Hepatocyte (in vitro differentiated cells): ENCODE data around the gene MT3.

Source experiments
- EZH2 ChIP-seq: fragments of 200-600 bp; sonication (generic); IDR thresholded peaks from 2 replicates; pipeline ENCODE4 v1.6.1; 2016; ENCODE audit warnings: antibody characterized with exemption, mild to moderate bottlenecking, borderline replicate concordance
- EZH2phosphoT487 ChIP-seq: fragments of 200-600 bp; sonication (generic); IDR thresholded peaks from one replicate; pipeline ENCODE4 v1.6.1; 2018; ENCODE audit warnings: antibody characterized with exemption, mild to moderate bottlenecking, low read depth, moderate library complexity; ENCODE audit not compliant: unreplicated experiment, severe bottlenecking
- TF ChIP-seq, protein P1 (sequence below): fragments of 200-600 bp; sonication (generic); IDR thresholded peaks from 2 replicates; pipeline ENCODE4 v1.5.1; 2016; ENCODE audit warnings: antibody characterized with exemption, mild to moderate bottlenecking; ENCODE audit not compliant: poor library complexity

DNA sequence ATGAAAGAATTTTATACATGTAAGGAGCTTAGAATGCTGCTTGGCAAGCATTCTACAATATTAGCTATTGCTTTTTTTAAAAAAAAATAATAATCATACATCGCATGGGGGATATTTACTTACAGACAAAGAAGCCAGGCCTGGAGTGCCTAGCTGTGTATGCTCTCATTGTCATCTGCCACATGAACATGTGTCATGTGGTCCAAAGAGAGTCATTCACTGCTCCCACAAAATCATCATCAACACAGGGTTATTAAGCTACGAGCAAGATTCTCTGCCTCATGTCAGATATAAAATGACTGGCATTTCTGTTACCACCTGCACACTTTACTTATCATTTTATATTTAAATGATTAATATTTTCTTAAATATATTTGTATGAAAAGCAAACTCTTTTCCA lies 34.3 kb downstream of the MT3 start:
- TF ChIP-seq, protein P1, sequence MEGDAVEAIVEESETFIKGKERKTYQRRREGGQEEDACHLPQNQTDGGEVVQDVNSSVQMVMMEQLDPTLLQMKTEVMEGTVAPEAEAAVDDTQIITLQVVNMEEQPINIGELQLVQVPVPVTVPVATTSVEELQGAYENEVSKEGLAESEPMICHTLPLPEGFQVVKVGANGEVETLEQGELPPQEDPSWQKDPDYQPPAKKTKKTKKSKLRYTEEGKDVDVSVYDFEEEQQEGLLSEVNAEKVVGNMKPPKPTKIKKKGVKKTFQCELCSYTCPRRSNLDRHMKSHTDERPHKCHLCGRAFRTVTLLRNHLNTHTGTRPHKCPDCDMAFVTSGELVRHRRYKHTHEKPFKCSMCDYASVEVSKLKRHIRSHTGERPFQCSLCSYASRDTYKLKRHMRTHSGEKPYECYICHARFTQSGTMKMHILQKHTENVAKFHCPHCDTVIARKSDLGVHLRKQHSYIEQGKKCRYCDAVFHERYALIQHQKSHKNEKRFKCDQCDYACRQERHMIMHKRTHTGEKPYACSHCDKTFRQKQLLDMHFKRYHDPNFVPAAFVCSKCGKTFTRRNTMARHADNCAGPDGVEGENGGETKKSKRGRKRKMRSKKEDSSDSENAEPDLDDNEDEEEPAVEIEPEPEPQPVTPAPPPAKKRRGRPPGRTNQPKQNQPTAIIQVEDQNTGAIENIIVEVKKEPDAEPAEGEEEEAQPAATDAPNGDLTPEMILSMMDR, result no peak
- TF ChIP-seq EZH2 (no peak), EZH2phosphoT487 (no peak)
